Stimulated activated CD4-positive, alpha-beta T cell treated with anti-CD3 and anti-CD28 coated beads, TNF-alpha, amount 100 ng/mL, for 1 hour (primary cell): ENCODE data around the gene PRKG1.
"Not testable (repeated sequence)": the region's sequence is repeated elsewhere in the genome, so short reads cannot be mapped to it uniquely, and the experiment has no call there.

Source experiments
- DNase-seq, 3 donors: peaks; one replicate each; pipeline ENCODE4 v3.0.0-alpha.2; 2020; ENCODE audit warnings: low read depth in 3 of 3, low spot score in 1 of 3

Gene PRKG1

GRCh38 chr10:52029628-52030027 lies 955.3 kb downstream of the PRKG1 start:
- DNase-seq: no peak

- no peak for DNase-seq
Measured at GRCh38 chr10:52030051-52030790, 955.9 kb downstream of the PRKG1 start.

GRCh38 chr10:52030975-52031374 lies 956.7 kb downstream of the PRKG1 start:
- DNase-seq: no peak

- DNase-seq: no peak
Measured at GRCh38 chr10:52031771-52032170, 957.5 kb downstream of the PRKG1 start.

GRCh38 chr10:52032681-52033629 lies 958.7 kb downstream of the PRKG1 start:
- DNase-seq: no peak

GRCh38 chr10:52039002-52039793 lies 964.9 kb downstream of the PRKG1 start:
- DNase-seq: not testable (repeated sequence)

GRCh38 chr10:52040486-52040885 lies 966.2 kb downstream of the PRKG1 start:
- DNase-seq: no peak

GRCh38 chr10:52043811-52044210 lies 969.5 kb downstream of the PRKG1 start:
- DNase-seq: no peak

- no peak for DNase-seq
Measured at GRCh38 chr10:52048051-52048450, 973.8 kb downstream of the PRKG1 start.

GRCh38 chr10:52050429-52051047 lies 976.3 kb downstream of the PRKG1 start:
- no peak for DNase-seq

- DNase-seq: no peak
Measured at GRCh38 chr10:52053497-52053896, 979.2 kb downstream of the PRKG1 start.

- DNase-seq: no peak
Measured at GRCh38 chr10:52056291-52056690, 982.0 kb downstream of the PRKG1 start.

- no peak for DNase-seq
Measured at GRCh38 chr10:52059089-52059488, 984.8 kb downstream of the PRKG1 start.

- DNase-seq: no peak
Measured at GRCh38 chr10:52063159-52063558, 988.9 kb downstream of the PRKG1 start.

GRCh38 chr10:52064084-52064845 lies 990.0 kb downstream of the PRKG1 start:
- no peak for DNase-seq

GRCh38 chr10:52066383-52066782 lies 992.1 kb downstream of the PRKG1 start:
- DNase-seq: no peak

- DNase-seq: no peak
Measured at GRCh38 chr10:52068485-52068884, 994.2 kb downstream of the PRKG1 start.

GRCh38 chr10:52071814-52072213 lies 997.5 kb downstream of the PRKG1 start:
- DNase-seq: no peak

GRCh38 chr10:52074505-52075026 lies 1000.3 kb downstream of the PRKG1 start:
- no peak for DNase-seq

- DNase-seq: no peak
Measured at GRCh38 chr10:52077814-52078213, 1003.5 kb downstream of the PRKG1 start.
